DMS53 treated with DMSO at 0.1 percent for 48 hours (cell line): Measurements from ENCODE around the gene LY6G6C.
A peak's percentile ranks its signal among the peaks of the same experiment; 100 is the strongest.

Experiments
- DNase-seq: peaks from one replicate; lab custom pipeline; 2025; ENCODE audit not compliant: unreplicated experiment; lab: John Stamatoyannopoulos, UW

LY6G6C gene

DNA sequence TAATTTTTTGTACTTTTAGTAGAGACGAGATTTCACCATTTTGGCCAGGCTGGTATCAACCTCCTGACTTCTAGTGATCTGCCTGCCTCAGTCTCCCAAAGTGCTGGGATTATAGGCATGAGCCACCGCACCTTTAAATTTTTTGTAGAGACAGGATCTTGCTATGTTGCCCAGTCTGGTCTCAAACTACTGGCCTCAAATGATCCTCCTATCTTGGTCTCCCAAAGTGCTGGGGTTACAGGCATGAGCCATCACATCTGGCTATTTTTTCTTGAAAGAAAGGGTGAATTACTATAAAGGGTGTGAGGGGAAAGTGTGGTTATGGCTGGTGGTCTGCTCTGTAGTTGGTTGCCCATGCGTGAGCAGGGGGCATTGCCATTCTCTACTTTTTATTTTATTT is 13.3 kb downstream of the LY6G6C start:
- no peak for DNase-seq

DNA sequence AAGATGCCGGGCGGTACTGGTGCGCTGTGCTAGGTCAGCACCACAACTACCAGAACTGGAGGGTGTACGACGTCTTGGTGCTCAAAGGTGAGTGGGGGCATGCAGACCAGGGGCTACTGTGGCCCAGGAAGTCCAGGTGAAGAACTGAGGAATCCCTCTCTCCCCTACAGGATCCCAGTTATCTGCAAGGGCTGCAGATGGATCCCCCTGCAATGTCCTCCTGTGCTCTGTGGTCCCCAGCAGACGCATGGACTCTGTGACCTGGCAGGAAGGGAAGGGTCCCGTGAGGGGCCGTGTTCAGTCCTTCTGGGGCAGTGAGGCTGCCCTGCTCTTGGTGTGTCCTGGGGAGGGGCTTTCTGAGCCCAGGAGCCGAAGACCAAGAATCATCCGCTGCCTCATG is 13.8 kb downstream of the LY6G6C start:
- DNase-seq: no peak

DNA sequence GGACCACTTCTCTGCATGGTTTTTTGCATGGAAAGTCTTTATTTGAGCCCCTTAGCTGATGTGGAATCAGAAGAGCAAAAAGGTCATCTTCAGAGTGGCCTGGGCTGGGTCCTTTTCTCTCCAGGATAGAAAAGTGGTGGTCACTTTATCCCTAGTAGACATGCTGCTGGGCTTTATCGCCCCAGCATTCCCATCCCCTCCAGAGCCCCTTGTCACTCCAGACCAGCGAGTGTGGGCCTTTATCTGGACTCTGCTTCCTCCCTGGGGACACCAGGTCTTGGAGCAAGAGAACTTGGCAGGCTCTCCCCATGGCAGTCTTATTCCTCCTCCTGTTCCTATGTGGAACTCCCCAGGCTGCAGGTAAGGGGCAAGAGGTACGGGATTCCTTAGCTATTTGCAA is 14.9 kb downstream of the LY6G6C start, which contains the start of gene LY6G6F:
Gene LY6G6F, plus strand, starts transcription at position 268 of the 400 bp plus-strand sequence. Its CDS starts 41 bp downstream, at position 309.
- DNase-seq: no peak

DNA sequence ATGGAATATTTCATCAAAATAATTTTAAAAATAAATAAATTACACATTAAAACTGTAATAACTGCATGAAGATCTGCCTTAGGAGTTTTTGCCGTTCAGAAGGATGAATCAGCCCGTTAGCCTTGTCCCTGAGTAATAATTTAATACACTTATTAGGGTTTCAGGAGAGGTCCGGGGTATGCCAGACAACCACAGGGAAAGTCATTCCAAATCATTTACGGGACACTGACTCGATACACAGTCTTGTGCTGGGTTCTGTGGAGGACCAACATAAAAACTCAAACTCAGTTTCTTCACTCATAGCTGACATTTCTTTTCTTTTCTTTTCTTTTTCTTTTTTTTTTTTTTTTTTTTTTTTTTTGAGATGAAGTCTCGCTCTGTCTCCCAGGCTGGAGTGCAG is 15.6 kb downstream of the LY6G6C start:
- DNase-seq: no peak

DNA sequence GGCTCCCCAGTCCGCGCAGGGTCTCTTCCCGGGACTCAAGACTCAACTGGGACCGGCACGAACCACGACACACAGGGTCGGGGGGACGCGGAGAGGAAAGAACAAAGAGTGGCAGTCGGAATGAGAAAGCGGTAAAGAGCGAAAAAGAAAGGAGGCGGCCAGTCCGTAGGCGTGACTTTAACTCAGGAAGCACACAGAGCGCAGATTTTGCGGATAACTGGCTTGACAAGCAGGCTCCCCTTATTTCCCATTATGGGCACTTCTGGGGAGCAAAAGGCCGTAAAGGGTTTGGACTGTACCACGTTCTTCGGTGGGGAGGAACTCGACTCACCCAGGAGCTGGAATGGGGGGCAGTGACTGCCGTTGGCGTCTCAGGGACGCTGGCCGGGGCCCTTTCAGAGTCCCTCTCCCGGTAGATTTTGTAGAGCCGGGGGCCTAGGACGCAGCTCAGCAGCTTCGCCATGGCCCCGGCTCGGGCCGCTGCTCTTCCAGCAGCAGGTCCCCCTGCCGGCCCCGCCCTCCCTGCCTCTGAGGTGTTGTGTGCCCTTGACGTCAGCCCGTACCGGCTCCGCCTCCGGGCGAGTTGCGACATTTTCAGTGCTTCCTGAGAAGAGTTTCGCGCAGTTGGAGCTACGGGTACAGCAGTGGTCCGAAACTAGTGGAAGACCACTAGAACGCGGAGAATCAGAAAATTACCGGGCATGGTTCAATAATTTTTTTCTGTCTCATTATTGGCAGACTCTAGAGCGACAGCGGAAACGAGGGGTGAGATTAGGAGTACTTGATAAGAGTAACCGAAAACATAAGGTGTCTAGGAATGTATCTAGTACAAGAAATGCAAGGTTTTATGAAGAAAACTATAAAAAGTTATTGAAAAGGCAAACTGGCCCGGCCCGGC is 18.5 kb downstream of the LY6G6C start, which contains the start of gene ABHD16A:
Gene ABHD16A, minus strand, starts transcription at position 506 of the 898 bp plus-strand sequence. Its CDS starts 43 bp downstream, at position 463.
- DNase-seq: peak; percentile 89

DNA sequence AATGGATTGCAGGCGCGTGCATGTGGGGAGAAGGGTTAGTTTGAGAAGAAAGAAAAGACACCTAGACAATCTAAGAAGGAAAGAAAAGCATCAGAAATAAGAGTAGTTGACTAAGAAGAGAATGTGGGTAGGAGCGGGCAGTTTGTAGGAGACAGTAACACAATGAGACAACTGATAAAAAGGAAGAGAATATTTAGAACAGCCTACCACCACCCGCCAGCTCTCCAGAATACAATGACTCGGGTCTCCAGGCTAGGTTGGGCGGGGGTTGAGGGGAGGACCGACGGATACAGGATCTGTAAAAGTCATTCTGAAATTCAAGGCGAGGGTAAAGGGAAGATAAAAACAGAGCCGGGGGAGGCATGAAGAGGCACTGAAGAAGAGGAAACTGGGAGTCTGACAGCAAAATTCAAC is 19.1 kb downstream of the LY6G6C start:
- no peak for DNase-seq

DNA sequence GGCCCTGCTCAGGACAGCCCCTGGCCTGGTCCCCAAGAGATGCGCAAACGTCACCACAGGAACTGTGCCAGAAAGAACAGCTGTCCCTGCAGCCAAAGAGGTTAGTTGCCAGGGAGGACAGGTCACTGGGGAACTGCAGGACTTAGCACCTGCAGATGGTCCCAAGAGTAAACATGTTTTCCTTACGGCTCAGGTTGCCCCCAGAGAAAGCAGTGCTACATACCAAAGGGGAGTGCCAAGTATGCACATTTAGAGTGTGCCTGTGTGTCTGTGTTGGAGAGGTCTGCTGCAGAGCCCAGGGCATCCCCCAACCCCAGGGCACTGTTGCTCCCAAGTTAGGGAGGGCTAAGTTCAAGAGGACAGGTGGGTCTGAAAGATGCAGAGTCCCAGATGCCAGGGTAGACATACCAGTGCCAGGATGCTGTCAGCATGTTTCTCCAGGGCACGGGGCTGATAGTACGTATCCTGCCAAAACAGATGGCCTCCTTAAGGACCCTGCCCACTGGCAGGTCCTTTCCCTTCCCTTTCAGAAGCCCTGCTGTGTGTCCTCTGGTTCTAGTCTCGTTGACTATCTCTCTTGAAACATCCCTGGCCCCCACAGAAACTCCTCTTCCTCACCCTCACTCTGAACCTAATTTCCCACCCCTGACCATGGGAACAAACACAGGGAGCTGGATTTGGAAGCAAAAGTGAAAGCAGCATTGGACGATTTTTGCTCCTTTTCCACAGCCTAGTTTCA is 19.7 kb downstream of the LY6G6C start:
- no peak for DNase-seq

DNA sequence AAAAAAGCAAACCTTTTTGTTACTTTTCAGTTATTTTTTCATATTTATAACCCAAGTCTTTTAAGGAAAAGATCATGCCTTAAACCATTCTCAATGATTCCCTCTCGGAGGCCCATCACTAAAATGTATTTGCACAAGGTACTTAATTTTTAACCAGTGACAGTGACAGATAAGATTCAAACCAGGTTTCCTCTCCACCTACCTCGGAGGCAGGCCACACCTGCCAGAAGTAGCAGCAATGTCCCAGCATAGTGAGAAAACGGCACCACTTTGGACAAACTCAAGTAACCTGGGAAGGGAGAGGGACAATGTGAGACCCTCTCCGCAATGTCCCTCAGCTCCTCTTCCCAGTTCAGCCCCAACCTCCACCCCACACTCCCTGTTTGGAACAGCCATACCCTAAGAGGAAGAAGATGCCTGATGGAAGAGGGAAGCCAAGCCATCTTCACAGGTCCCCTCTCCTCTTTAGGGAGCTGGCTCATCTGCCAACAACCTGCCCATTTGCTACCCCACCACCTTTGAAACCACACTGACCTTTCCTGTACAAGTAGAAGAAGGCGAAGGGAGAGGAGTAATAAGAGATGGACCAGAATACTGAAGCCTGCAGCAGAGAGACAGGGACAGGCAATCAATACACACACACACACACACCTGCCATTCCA is 20.7 kb downstream of the LY6G6C start:
- no peak for DNase-seq

DNA sequence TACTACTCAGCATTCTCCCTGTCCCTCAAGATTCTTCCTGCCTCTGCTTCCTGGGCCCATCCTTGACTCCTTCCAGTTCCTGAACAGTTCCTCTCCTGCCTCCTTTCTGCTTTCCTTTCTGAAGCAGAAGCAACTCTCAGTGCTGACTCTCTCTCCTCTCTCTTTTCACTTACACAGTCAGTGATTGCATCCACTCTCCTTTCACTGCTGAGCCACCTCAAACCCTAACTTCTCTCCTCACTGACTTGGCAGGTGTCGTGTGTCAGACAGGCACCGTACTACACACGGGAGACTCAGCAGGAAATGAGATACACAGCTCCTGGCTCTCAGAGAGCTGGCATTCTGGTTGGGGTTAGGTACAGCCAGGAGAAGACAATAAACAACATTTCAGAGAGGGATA is 24.0 kb downstream of the LY6G6C start:
- DNase-seq: no peak

DNA sequence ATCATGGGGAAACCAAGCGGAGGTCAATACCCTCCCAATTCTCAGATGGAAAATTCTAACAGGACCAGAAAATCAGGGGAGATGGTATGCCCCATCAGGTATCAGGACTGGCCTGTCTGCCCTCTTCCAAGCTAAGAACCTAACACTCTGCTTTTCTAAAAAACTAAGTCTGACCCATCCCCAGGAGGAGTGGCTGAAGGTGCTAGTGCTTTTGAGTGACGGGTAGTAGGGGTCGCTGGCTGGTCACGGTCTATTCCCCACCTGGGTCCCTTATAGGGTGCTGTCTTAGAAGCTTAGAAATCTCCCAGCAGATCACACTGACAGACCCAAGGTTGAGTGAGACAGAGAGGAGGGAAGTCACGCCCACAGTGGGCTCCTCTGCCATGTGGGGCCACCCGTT is 28.0 kb downstream of the LY6G6C start:
- no peak for DNase-seq

DNA sequence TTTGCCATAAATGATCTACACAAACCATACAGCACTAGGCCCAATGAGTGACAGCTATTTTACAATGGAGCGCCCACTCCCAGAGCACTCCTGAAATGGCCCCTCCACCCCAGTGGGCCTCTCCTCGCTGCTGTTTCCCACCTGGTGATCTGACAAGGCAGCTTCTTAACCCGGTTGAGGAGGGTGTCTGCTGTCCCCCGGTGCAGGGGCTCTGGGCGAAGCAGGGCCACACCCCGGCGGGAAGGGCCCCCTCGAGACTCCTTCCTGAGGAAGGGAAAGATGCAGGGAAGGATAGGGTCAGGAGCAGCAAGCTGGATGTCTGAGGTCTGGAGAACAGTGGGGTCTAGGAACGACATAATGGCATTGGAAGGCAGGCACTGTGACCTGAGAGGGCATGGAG is 28.7 kb downstream of the LY6G6C start:
- no peak for DNase-seq

DNA sequence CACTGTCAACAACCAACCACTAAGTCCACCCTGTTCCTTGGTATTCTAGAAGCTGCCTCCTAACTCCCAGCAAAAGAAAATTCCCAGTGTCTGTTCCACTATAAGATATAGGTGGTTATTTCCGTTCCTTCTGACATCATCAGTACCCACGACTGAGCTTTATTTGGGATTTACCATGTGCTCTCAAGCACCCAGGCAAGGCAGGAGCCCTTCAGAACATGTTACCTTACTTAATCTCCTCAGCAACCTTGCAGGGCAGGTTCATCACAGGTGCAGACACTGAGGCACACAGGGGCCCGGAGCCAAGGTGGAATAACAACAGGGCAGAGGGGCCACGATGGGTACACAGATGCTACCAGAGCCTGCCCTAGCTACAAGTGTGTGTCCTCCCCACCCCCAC is 29.2 kb downstream of the LY6G6C start:
- DNase-seq: no peak

DNA sequence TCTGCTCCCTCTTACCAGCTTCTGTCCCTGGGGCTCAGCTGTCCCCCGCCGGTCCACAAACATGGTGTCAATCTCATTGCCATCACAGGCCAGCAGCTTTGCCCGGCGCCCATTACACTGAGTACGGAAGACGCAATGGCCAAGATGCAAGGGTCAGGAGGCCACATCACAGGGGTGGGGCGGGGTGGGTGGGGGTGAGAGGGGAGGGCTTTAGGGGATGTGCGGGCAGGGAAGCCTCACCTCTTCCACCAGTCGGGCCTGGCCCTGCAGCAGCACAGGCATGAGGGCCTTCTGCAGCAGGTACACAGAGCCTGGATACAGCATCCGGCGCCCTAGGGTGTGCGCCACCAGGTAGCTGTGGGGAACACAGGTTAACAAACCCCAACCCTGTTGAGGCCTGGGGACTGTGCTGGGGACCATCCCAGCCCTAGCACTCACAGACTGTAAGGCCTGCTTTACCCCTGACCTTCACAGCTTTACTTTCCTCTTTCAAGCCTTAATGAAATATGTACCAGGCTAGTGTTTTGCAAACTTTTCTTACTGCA is 29.9 kb downstream of the LY6G6C start:
- DNase-seq: no peak

DNA sequence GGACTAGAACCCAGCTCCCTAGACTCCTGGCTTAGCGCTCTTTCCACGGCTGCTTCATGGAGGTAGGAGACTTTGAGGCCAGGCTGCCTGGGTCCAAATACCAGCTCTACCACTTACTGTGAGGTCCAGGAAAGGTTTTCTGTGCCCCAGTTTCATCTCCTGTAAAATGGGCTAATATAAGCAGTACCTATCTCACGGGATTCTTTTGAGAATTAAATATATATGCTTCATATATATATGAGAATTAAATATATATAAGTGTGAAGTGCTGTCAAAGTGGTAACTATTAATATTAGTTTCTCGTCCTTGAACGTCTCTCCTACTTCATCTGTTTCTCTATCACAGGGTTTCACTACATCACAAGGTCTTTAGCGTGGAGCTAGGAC is 30.5 kb downstream of the LY6G6C start:
- DNase-seq: no peak

DNA sequence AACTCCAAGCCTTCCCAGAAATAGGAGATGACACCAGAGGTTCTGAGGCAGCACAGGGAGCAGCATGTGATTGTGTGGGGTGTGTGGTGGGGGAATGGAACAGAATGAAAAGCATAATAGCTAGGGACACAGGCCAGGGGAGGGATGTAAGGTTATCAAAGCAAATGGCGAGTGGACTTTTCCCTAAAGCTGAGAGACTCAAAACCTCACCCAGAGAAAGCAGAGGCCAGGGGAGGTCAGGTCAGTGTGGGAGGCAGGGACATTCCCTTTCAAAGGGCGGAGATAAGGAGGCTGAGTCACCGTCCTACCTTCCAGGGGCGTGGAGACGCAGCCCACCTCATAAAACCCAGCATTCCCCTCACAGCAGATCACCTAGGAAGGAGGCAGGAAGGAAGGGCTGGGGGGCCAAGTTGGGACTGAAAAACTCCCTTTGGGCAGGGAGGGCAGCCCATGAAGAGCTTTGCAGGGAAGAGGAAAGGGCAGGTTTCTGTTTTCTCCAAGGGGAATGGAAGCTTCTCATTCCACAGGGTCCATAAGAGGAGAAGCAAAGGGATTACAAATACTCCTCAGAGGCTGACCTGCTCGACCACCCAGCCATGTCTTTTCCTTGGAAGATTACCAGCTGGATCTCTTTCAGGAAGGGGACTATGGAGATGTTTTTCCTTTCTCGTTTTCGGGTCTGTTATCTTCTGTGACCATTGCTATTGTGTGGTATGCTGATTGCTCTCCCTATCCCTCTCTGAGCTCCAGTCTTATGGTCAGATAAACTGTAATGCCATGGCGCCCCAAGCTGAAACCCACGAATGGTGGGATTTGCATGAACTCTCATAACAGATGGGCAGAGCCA is 31.1 kb downstream of the LY6G6C start:
- no peak for DNase-seq

DNA sequence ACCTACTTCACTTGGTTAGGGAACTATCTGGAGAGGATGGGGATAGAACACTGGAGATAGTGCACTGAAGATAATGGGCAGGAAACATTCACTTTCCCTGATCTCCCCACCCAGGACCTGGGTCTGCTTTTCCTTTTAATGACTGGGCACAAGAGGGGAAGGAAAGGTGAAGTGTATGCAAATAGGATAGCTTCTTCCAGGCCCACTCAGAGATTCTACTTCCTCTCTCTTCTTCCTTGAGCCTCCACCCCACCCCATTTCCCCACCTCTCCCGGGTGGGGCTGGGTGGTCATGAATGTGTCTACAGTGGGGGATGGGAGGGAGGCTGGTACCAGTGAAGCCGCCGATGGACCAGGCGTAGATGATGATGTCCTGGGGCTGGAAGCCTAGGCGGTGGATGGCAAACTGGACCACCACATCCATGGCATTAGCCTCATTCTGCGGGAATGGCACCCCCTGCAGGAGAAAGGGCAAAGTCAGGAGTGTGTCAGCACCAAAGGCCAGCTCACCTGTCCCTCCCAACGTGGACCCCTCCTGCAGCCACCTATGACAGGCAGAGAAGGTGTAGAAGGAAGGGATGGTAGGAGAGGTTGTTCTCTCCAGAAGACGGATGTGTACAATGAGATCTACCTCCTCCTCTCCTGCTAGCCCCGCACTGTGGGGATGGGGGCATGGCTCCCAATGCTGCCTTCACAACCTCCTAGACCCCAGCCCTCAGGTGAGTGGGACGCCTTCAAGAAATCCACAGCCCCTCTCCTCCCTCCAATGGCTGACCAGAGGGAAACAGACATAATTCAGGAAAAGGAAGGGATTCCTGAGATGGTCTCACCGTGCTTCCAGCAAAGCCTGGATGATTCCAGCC is 32.1 kb downstream of the LY6G6C start:
- no peak for DNase-seq

DNA sequence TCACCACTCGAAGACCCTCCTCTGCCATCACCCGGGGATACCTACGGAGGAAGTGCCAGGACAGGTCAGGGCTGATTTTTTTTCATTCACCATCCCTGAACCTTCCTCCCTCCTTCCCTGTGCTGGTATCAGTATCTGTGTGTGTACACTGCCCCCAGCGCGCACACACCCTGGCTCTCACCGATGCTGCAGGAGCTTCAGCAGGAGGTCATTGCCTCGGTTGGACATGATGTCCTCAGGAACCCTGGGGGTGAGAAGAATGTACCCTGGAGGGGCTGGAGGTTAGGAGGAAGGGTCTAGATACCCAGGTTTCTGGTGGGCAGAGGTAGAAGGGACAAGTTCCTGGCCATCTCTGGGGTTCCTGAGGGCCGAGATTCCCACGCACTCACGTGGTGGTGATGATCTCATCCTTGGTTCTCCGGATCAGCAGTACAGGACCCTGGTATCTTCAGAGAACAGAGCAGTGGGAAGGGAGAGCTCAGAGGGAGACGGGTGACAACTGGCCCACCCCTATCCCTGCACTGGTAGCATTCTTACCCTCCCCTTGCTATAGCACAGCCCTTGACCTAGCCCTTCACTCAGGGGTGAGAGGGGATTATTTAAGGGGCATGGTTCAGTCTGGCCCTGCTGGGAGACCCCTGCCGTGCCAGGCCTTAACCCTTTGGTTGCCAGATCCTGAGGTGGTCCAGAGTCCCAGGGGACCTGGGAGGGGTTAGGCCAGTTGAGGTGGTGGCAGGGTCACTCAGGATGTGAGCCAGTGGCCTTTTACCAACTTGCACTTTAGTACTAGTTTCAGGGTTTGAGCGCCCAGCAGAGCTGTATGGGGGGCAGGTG is 33.5 kb downstream of the LY6G6C start:
- DNase-seq: no peak

DNA sequence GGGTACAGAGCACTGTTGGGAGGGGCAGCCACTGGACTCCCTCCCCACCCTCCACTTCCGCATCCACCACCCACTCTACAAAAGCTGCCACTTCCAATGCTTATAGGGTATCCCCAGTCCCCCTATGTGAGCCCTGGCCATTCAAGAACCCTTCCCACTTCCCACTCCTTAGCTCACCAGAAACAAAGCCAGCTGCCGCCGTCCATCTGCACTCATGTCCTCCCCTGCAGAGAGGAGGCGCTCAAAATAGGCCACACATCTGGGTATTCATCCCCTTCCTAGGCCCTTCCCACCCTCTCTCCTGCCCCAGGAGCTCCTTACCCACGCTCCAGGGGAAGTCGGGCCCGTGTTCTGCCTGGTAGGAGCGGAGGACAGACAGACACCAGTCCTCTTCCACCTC is 34.2 kb downstream of the LY6G6C start:
- no peak for DNase-seq

DNA sequence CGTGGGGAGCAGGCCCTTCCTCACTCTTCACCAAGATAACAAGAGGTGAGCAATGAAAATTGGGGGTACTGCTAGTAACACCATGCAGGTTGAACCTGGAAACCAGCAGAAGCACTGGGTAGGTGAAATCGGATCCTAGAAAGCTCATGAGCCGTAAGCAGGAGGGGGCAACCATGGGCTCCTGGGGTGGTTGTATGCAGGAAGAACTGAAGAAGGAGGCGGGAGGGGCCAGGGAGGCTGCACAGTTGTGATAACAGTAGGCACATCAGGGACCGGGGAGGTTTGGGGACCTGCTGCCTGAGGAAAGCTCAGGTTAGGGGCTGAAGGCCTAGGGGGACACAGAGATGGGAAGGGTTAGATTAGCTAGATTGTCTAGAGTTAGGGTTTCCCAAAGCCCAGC is 35.1 kb downstream of the LY6G6C start:
- no peak for DNase-seq
